WERI-Rb-1 (cell line): ENCODE results near the gene CREB3.

ENCODE experiments used
- DNase-seq: peaks from one replicate; pipeline ENCODE4 v3.0.0-alpha.2; 2020
- H3K27ac ChIP-seq: fragments of 250-450 bp; sonication (Bioruptor Pico); 2 replicates; pipeline ENCODE4 v1.5.1; 2020; ENCODE audit warnings: mild to moderate bottlenecking, moderate library complexity
- H3K27me3 ChIP-seq: fragments of 250-450 bp; sonication (Bioruptor Pico); 2 replicates; pipeline ENCODE4 v1.5.1; 2021; ENCODE audit warnings: mild to moderate bottlenecking, low read depth, moderate library complexity; ENCODE audit not compliant: insufficient read depth, severe bottlenecking
- H3K36me3 ChIP-seq: fragments of 250-450 bp; sonication (Bioruptor Pico); 2 replicates; pipeline ENCODE4 v1.5.1; 2020; ENCODE audit warnings: mild to moderate bottlenecking, moderate library complexity
- H3K4me3 ChIP-seq: 2 replicates; pipeline ENCODE4 v1.5.1; 2011; ENCODE audit warnings: low read depth, mild to moderate bottlenecking, control low read depth, low read length
- H3K9me3 ChIP-seq: fragments of 250-450 bp; sonication (Bioruptor Pico); 2 replicates; pipeline ENCODE4 v1.5.1; 2021; ENCODE audit warnings: mild to moderate bottlenecking, moderate library complexity; ENCODE audit not compliant: severe bottlenecking
- TF ChIP-seq, protein P1 (sequence below): IDR thresholded peaks from 2 replicates; pipeline ENCODE4 v1.5.1; 2011; ENCODE audit warnings: low read depth, mild to moderate bottlenecking, control low read depth, inconsistent platforms, low read length

CREB3 gene, protein sequence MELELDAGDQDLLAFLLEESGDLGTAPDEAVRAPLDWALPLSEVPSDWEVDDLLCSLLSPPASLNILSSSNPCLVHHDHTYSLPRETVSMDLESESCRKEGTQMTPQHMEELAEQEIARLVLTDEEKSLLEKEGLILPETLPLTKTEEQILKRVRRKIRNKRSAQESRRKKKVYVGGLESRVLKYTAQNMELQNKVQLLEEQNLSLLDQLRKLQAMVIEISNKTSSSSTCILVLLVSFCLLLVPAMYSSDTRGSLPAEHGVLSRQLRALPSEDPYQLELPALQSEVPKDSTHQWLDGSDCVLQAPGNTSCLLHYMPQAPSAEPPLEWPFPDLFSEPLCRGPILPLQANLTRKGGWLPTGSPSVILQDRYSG

GRCh38 chr9:35732185-35732799, at the start of gene CREB3, which contains the start of gene TLN1:
TSS of gene CREB3 (plus strand) at chr9:35732666. CDS start at chr9:35732773, 107 bp downstream.
TSS of gene TLN1 (minus strand) at chr9:35732195. CDS start at chr9:35725694, 6,501 bp downstream.
- TF ChIP-seq, protein P1, sequence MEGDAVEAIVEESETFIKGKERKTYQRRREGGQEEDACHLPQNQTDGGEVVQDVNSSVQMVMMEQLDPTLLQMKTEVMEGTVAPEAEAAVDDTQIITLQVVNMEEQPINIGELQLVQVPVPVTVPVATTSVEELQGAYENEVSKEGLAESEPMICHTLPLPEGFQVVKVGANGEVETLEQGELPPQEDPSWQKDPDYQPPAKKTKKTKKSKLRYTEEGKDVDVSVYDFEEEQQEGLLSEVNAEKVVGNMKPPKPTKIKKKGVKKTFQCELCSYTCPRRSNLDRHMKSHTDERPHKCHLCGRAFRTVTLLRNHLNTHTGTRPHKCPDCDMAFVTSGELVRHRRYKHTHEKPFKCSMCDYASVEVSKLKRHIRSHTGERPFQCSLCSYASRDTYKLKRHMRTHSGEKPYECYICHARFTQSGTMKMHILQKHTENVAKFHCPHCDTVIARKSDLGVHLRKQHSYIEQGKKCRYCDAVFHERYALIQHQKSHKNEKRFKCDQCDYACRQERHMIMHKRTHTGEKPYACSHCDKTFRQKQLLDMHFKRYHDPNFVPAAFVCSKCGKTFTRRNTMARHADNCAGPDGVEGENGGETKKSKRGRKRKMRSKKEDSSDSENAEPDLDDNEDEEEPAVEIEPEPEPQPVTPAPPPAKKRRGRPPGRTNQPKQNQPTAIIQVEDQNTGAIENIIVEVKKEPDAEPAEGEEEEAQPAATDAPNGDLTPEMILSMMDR = peak; percentile 30; the same call in 1 of the 2 replicates
- Histone ChIP-seq H3K36me3 (peaks cover 37% of the 10 kb centered on the region), H3K9me3 (no peaks in the 10 kb centered on the region), H3K4me3 (peak within 1 kb of the TSS; percentile 57), H3K27ac (peak within 1 kb of the TSS; percentile 83), H3K27me3 (no peaks in the 10 kb centered on the region)
- peak; percentile 98 for DNase-seq

GRCh38 chr9:35683323-35683722, 49.1 kb upstream of the CREB3 start:
- H3K36me3 ChIP-seq = no peaks in the 10 kb centered on the region
- no peak for DNase-seq
- TF ChIP-seq, protein P1 = no peak

GRCh38 chr9:35684921-35685320, 47.5 kb upstream of the CREB3 start:
- no peak for DNase-seq
- Histone ChIP-seq H3K27me3 (no peaks in the 10 kb centered on the region), H3K36me3 (no peaks in the 10 kb centered on the region), H3K27ac (no peak overlapping the region), H3K9me3 (no peaks in the 10 kb centered on the region), H3K4me3 (no peak overlapping the region)
- TF ChIP-seq, protein P1 = no peak

More at GRCh38 chr9:35683323-35683722, 49.1 kb upstream of the CREB3 start:
- Histone ChIP-seq H3K4me3 (no peak overlapping the region), H3K27ac (no peak overlapping the region), H3K9me3 (no peaks in the 10 kb centered on the region), H3K27me3 (no peaks in the 10 kb centered on the region)

GRCh38 chr9:35685506-35685905, 47.0 kb upstream of the CREB3 start:
- no peaks in the 10 kb centered on the region for H3K27me3 ChIP-seq
- no peak overlapping the region for H3K4me3 ChIP-seq
- no peaks in the 10 kb centered on the region for H3K9me3 ChIP-seq
- H3K36me3 ChIP-seq = no peaks in the 10 kb centered on the region
- no peak overlapping the region for H3K27ac ChIP-seq
- no peak for DNase-seq
- TF ChIP-seq, protein P1 = no peak

GRCh38 chr9:35686222-35687203, 46.0 kb upstream of the CREB3 start:
- Histone ChIP-seq H3K36me3 (no peaks in the 10 kb centered on the region), H3K27me3 (no peaks in the 10 kb centered on the region), H3K4me3 (no peak overlapping the region), H3K27ac (no peak overlapping the region), H3K9me3 (no peaks in the 10 kb centered on the region)
- DNase-seq = no peak
- TF ChIP-seq, protein P1 = no peak
